Activated CD4-positive, alpha-beta T cell treated with anti-CD3 and anti-CD28 coated beads, Interleukin-2, amount 50 U/mL, for 48 hours (primary cell): Measurements from ENCODE around the gene CRTAP.
"Not testable (repeated sequence)": the region's sequence is repeated elsewhere in the genome, so short reads cannot be mapped to it uniquely, and the experiment has no call there.

Experiments used
- DNase-seq, 2 experiments: peaks; one replicate each; pipeline ENCODE4 v3.0.0-alpha.2; 2020

The CRTAP gene

GRCh38 chr3:33181641-33182040 lies 67.8 kb downstream of the CRTAP start:
- DNase-seq, result not testable (repeated sequence)

- DNase-seq, result no peak
Observed at GRCh38 chr3:33184863-33185262, 71.0 kb downstream of the CRTAP start.

GRCh38 chr3:33186524-33187367 lies 72.9 kb downstream of the CRTAP start:
- DNase-seq, result no peak

GRCh38 chr3:33187368-33187634 lies 73.5 kb downstream of the CRTAP start:
- no peak for DNase-seq

GRCh38 chr3:33194303-33194702 lies 80.5 kb downstream of the CRTAP start:
- no peak for DNase-seq

GRCh38 chr3:33196538-33196937 lies 82.7 kb downstream of the CRTAP start:
- DNase-seq, result no peak
